ENCODE measurements around the gene ZPLD1.

Gene ZPLD1

DNA sequence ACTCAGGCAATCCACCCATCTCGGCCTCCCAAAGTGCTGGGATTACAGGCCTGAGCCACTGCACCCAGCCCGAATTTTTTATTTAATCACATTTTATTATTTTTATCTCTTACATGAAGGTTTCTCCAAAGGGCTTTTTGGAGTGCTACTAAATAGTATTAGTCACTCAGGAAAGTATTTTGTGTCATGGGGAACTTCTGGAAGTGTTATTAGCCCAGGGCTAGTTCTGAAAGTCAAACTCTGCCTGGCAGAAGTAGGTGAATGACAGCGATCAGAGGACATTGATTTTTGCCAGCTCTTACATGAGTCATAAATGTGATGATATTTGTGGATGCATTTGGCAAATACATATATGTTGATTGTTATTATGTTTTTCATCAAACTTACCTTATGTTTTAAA is 48.7 kb downstream of the ZPLD1 start:
- TF ChIP-seq, protein P1, sequence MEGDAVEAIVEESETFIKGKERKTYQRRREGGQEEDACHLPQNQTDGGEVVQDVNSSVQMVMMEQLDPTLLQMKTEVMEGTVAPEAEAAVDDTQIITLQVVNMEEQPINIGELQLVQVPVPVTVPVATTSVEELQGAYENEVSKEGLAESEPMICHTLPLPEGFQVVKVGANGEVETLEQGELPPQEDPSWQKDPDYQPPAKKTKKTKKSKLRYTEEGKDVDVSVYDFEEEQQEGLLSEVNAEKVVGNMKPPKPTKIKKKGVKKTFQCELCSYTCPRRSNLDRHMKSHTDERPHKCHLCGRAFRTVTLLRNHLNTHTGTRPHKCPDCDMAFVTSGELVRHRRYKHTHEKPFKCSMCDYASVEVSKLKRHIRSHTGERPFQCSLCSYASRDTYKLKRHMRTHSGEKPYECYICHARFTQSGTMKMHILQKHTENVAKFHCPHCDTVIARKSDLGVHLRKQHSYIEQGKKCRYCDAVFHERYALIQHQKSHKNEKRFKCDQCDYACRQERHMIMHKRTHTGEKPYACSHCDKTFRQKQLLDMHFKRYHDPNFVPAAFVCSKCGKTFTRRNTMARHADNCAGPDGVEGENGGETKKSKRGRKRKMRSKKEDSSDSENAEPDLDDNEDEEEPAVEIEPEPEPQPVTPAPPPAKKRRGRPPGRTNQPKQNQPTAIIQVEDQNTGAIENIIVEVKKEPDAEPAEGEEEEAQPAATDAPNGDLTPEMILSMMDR (IDR thresholded peaks at IDR 0.05; ENCODE audit: low read depth, low read length) = no peak
- no peak for DNase-seq (ENCODE audit: low read depth, low spot score)
- H3K4me3 ChIP-seq (ENCODE audit: low read depth, low read length) = no peak overlapping the region
- in situ Hi-C loops (cut with HindIII; ENCODE audit: low sequenced_read_pairs) = no loop called here

DNA sequence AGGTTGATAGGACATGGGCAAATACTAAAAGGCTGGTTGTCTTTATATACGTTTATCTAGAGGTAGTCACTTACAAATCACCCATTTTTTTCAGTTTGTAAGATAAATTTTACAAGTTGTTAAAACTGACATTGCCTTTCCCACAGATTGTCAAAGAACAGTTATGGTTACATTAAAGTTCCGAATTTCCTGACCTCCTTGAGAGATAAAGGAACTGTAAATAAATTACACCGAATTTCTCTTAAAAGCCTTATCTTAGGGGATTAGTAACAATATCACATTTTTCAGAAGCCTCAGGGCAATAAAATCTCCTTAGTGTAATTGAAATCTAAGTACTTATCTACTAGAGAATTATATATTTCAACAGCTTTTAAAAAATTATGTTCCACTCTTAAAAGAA is 49.5 kb downstream of the ZPLD1 start:
- in situ Hi-C loops (cut with HindIII; ENCODE audit: low sequenced_read_pairs) = no loop called here
- H3K4me3 ChIP-seq (ENCODE audit: low read depth, low read length) = no peak overlapping the region
- DNase-seq (ENCODE audit: low read depth, low spot score) = no peak
- TF ChIP-seq, protein P1 (IDR thresholded peaks at IDR 0.05; ENCODE audit: low read depth, low read length) = no peak

DNA sequence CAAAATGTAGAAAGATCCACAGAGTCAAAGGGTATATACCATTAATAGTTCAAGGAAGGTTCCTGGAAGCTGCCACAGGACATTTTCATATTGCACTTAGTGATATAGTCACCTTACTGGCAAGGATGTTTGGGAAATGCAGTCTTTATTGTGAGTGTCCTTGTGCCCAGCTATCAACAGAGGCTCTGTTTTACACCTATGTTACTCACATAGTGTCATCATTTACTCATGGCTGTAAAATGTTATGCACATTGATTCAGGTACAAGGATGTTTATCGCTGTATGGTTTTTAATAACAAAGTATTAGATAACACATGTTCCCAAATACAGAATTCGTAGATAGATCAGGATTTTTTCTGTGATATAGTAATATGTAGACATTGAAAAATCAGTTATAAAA is 50.9 kb downstream of the ZPLD1 start:
- H3K4me3 ChIP-seq (ENCODE audit: low read depth, low read length) = no peak overlapping the region
- in situ Hi-C loops (cut with HindIII; ENCODE audit: low sequenced_read_pairs) = no loop called here
- DNase-seq (ENCODE audit: low read depth, low spot score) = no peak
- TF ChIP-seq, protein P1 (IDR thresholded peaks at IDR 0.05; ENCODE audit: low read depth, low read length) = no peak

DNA sequence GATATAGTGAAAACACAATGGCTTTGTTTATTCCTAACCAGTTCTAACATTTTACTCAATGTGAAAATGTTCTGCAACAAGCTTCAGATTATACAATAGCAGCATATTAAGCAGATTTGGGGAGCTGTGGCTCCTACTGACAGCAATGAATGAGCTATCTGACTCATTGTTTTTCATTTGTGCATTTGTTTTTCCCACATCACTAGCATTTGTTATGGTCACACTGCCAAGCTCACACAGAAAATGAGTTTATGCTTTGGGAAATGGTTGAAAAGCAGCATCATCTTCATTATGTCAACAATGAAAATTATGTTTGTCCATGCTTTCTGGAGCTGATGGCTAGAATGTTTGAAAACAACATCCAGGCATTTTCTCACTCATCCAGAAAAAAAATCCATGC is 53.5 kb downstream of the ZPLD1 start:
- DNase-seq (ENCODE audit: low read depth, low spot score) = no peak
- TF ChIP-seq, protein P1 (IDR thresholded peaks at IDR 0.05; ENCODE audit: low read depth, low read length) = no peak
- in situ Hi-C loops (cut with HindIII; ENCODE audit: low sequenced_read_pairs) = no loop called here
- no peak overlapping the region for H3K4me3 ChIP-seq (ENCODE audit: low read depth, low read length)

DNA sequence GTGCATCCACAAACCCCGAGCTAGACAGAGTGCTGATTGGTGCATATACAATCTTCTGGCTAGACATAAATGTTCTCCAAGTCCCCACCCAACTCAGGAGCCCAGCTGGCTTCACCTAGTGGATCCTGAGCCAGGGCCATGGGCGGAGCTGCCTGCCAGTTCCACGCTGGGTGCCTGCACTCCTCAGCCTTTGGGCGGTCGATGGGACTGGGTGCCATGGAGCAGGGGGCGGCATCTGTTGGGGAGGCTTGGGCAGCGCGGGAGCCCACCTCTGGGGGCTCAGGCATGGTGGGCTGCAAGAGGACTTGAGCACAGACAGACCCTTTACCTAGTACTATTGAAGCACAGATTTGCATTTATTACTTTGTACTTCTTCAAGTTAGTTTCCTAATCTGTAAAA is 57.5 kb downstream of the ZPLD1 start:
- no peak overlapping the region for H3K4me3 ChIP-seq (ENCODE audit: low read depth, low read length)
- in situ Hi-C loops (cut with HindIII; ENCODE audit: low sequenced_read_pairs) = no loop called here
- no peak for DNase-seq (ENCODE audit: low read depth, low spot score)
- TF ChIP-seq, protein P1 (IDR thresholded peaks at IDR 0.05; ENCODE audit: low read depth, low read length) = no peak

DNA sequence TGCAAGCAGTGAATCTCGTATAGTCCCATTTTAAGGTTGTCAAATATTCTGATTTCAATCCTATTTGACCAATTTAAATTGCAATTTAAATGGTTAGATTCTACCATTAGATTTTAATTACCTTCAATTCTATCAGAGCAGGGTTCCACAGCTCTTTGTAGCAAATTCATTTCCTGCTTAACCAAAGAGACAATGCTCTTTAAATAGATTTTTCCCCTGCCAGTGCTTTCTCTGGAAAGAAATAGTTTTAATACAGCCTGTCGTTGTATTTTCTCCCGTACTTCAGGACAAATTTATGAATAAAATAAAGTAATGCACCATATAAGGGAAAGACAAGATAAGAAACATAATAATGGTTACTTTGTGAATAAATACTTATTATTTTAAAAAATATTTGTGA is 62.8 kb downstream of the ZPLD1 start:
- in situ Hi-C loops (cut with HindIII; ENCODE audit: low sequenced_read_pairs) = no loop called here
- TF ChIP-seq, protein P1 (IDR thresholded peaks at IDR 0.05; ENCODE audit: low read depth, low read length) = no peak
- no peak overlapping the region for H3K4me3 ChIP-seq (ENCODE audit: low read depth, low read length)
- no peak for DNase-seq (ENCODE audit: low read depth, low spot score)

DNA sequence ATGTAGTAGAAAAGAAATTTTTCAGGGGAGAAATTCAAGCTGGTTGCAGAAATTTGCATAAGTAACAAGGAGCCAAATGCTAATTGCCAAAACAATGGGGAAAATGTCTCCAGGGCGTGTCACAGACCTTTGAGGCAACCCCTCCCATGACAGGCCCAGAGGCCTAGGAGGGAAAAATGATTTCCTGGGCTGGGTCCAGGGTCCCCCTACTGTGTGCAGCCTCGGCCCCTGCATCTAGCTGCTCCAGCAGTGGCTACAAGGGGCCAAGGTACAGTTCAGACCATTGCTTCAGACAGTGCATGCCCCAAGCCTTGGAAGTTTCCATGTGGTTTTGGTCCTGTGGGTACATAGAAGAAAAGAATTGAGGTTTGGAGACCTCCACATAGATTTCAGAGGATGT is 70.7 kb downstream of the ZPLD1 start:
- no peak overlapping the region for H3K4me3 ChIP-seq (ENCODE audit: low read depth, low read length)
- DNase-seq (ENCODE audit: low read depth, low spot score) = no peak
- in situ Hi-C loops (cut with HindIII; ENCODE audit: low sequenced_read_pairs) = no loop called here
- TF ChIP-seq, protein P1 (IDR thresholded peaks at IDR 0.05; ENCODE audit: low read depth, low read length) = no peak

Measured in astrocyte of the spinal cord (primary cell).